Suprapubic skin (tissue), 3 donors: ENCODE data around the gene CTSZ.

Experiments used
- POLR2A ChIP-seq, 2 donors: fragments of 450-650 bp; IDR thresholded peaks; one replicate each; pipeline ENCODE4 v1.6.1; 2017; ENCODE audit warnings: antibody characterized with exemption in 2 of 2, mild to moderate bottlenecking in 2 of 2, moderate library complexity in 2 of 2
- TF ChIP-seq, protein P1 (sequence below), 2 donors: fragments of 200-600 bp in 1 of 2; fragments of 450-650 bp in 1 of 2; sonication (generic) in 1 of 2; IDR thresholded peaks; one replicate each; pipeline ENCODE4 v1.5.1; 2016 to 2019; ENCODE audit warnings: antibody characterized with exemption in 2 of 2, mild to moderate bottlenecking in 1 of 2, moderate library complexity in 1 of 2

DNA sequence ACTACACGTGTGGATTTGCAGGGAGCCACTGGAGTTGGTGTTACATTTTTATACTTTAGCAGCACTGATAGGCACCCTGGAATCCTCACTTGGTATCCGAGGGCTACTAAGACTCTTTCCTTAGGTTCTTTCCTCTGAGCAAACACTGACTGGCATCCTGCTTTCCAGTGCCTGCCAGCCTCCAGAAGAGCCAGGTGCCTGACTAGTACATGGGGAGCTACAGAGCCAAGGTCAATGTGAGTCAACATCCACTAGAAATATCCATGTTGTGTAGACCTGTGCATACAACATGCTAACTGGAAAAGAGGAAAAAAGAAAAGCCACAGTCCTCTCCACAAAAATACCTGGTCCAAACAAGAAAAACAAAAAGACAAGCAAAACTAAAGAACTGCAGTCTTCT lies 18.0 kb upstream of the CTSZ start:
- TF ChIP-seq, protein P1, sequence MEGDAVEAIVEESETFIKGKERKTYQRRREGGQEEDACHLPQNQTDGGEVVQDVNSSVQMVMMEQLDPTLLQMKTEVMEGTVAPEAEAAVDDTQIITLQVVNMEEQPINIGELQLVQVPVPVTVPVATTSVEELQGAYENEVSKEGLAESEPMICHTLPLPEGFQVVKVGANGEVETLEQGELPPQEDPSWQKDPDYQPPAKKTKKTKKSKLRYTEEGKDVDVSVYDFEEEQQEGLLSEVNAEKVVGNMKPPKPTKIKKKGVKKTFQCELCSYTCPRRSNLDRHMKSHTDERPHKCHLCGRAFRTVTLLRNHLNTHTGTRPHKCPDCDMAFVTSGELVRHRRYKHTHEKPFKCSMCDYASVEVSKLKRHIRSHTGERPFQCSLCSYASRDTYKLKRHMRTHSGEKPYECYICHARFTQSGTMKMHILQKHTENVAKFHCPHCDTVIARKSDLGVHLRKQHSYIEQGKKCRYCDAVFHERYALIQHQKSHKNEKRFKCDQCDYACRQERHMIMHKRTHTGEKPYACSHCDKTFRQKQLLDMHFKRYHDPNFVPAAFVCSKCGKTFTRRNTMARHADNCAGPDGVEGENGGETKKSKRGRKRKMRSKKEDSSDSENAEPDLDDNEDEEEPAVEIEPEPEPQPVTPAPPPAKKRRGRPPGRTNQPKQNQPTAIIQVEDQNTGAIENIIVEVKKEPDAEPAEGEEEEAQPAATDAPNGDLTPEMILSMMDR (IDR thresholded peaks at IDR 0.05) = no peak
- no peak for TF ChIP-seq POLR2A (IDR thresholded peaks at IDR 0.05)
